Activated CD4-positive, alpha-beta memory T cell treated with anti-CD3 and anti-CD28 coated beads, Interleukin-2, amount 10 ng/mL, durations not matched to agents 7 days and 5 days (primary cell): ENCODE measurements around the gene SRCAP. TPM values are rescaled to one million over a fixed set of nuclear protein-coding genes. Genes with fewer than 3 reads are reported as not detected.
A peak's percentile ranks its signal among the peaks of the same experiment; 100 is the strongest.

Experiments used
- CTCF ChIA-PET: fragments of 350-600 bp; sonication (Branson Sonifier 250); formaldehyde crosslinking; loops from one replicate; lab custom pipeline; 2021; ENCODE audit warnings: antibody characterized with exemption, inconsistent platforms; lab: Charles Lee
- POLR2A ChIA-PET: fragments of 350-600 bp; sonication (Branson Sonifier 250); formaldehyde crosslinking; loops from one replicate; lab custom pipeline; 2021; ENCODE audit warnings: antibody characterized with exemption; lab: Charles Lee
- DNase-seq: peaks from one replicate; pipeline ENCODE4 v3.0.0-alpha.2; 2020
- H3K27ac Mint-ChIP-seq: one replicate; pipeline ENCODE4 v1.8.0; 2021; ENCODE audit warnings: mild to moderate bottlenecking, mixed read lengths
- H3K27me3 Mint-ChIP-seq: one replicate; pipeline ENCODE4 v1.8.0; 2021; ENCODE audit warnings: mixed read lengths
- H3K36me3 Mint-ChIP-seq: one replicate; pipeline ENCODE4 v1.8.0; 2021; ENCODE audit warnings: low read depth, mixed read lengths
- H3K4me1 Mint-ChIP-seq: one replicate; pipeline ENCODE4 v1.8.0; 2021; ENCODE audit warnings: mixed read lengths
- H3K4me3 Mint-ChIP-seq: one replicate; pipeline ENCODE4 v1.8.0; 2021; ENCODE audit warnings: mild to moderate bottlenecking, mixed read lengths
- H3K9me3 Mint-ChIP-seq: one replicate; pipeline ENCODE4 v1.8.0; 2021; ENCODE audit warnings: mixed read lengths
- total RNA-seq, 2 experiments: library from RNA; stranded (reverse); gene quantifications; one replicate each; pipeline ENCODE4 v1.2.3, GENCODE V29; 2021

Gene SRCAP
- 10 to 100 TPM; 63.2 to 65.0 TPM for total RNA-seq

DNA sequence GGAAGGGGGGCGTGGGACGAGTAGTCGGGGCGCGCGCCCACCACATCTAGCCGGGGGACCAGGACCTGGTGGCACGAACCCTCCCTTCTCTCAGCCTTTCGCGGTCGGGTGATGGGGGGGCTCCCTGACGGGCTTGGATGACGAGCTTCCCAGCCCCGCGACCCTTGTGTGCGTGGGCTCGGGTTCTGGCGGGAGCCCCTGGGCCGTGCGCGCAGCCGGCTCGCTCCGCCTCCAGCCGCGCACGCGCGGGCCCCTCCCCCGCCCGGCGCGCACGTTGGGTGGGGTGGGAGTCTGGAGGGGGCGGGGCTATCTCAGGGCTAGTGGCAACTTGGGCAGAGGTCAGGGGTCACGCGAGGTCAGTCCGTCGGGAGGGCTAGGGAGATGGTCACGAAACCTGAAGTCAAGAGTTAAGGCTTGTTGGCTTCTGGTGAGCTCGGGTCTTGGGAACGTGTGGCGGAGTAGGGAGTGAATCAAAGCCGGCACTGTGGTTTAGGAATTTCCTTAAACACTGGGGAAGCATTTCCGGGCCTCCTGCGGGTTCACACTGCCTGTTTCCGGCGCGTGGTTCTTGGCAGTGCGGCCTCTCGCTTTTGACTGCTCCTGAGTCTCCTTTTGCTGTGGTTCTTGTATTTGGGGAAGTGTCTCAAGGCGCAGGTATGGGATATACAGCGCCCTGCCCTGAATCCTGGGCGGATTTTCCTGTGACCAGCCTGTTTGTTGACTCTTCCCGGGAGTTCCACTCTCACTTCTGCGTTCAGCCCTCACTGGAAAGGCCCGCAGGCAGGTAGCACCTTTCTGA is at the start of gene SRCAP:
Gene SRCAP, plus strand, starts transcription at position 356 of the 799 bp plus-strand sequence. CDS start 1,654 bp downstream, outside the sequence.
- DNase-seq: peak; percentile 91
- Mint-ChIP-seq H3K27me3 (no peaks in the 10 kb centered on the region), H3K4me3 (peak within 1 kb of the TSS; percentile 98), H3K4me1 (peaks cover 41% of the 10 kb centered on the region), H3K36me3 (peaks cover 33% of the 10 kb centered on the region), H3K9me3 (no peaks in the 10 kb centered on the region), H3K27ac (peak within 1 kb of the TSS; percentile 96)
- ChIA-PET POLR2A (interaction anchor here (0.6 to 5.0 kb wide), 16 partner anchors 10 to 198 kb away, joined by 3 to 68 read pairs (median 4); partner anchors contain the start of genes FBRS, PHKG2, PRR14 and ZNF688), CTCF (interaction anchor here (0.6 kb wide), 1 partner anchor 276 kb away, joined by 4 read pairs; no protein-coding TSS in a partner anchor)

- H3K9me3 Mint-ChIP-seq: no peaks in the 10 kb centered on the region
- peaks cover 26% of the 10 kb centered on the region for H3K4me1 Mint-ChIP-seq
- DNase-seq: peak; percentile 46
- peak overlapping the region; percentile 95 for H3K27ac Mint-ChIP-seq
- POLR2A ChIA-PET: interaction anchor here (0.6 to 3.8 kb wide), 23 partner anchors 10 to 272 kb away, joined by 3 to 49 read pairs (median 5); partner anchors contain the start of genes DCTPP1, FBRS, ITGAL and PHKG2
- peak overlapping the region; percentile 96 for H3K4me3 Mint-ChIP-seq
- peaks cover 3% of the 10 kb centered on the region for H3K27me3 Mint-ChIP-seq
- H3K36me3 Mint-ChIP-seq: peaks cover 23% of the 10 kb centered on the region
- CTCF ChIA-PET: interaction anchor here (0.6 to 3.9 kb wide), 17 partner anchors 9 to 558 kb away, joined by 3 to 34 read pairs (median 5); partner anchors contain the start of genes DCTPP1, FBRS, TBX6 and ZNF689
These were observed 49.1 kb upstream of the SRCAP start for GRCh38 chr16:30649725-30650368.

DNA sequence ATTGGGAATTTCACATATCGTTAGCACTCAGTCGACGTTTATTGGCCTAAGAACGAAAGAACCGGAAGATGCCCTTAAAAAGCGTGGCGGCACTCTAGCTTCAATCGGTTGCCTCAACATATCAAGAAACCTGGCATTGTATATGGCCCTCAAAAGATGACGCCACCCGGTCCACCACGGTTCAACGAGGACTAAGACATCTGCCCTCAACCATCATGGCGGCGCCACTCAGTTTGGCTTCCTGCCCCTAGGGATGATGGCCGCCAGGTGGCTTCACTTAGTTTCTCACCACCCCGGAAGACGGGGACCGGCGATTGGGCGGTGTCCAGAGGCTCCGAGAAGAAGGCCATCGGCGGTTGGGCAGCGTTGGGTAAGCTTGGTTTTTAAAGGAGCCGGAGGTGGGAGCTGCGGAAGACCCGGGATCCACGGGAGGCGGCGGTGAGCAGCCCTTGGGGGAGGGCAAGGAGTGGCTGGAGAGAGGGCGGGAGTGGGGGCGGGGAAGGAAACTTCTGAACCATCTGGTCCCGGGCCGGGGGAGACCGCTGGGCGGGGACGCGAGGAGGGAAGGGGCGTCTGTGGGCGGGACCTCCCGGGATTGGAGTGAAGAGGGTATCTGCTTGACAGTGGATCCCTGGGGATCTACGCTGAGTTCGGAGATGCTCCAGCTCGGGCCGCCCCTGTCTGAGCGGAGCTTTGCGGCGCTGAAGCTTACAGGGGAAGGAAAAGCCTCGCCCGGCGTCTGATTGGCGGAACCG is 48.4 kb upstream of the SRCAP start, which contains the start of gene PRR14:
Gene PRR14, plus strand, starts transcription at position 592 of the 755 bp plus-strand sequence. CDS start 686 bp downstream, outside the sequence.
- H3K9me3 Mint-ChIP-seq: no peaks in the 10 kb centered on the region
- H3K4me3 Mint-ChIP-seq: peak within 1 kb of the TSS; percentile 96
- DNase-seq: peak; percentile 99
- peaks cover 30% of the 10 kb centered on the region for H3K36me3 Mint-ChIP-seq
- peaks cover 3% of the 10 kb centered on the region for H3K27me3 Mint-ChIP-seq
- CTCF ChIA-PET: interaction anchor here (0.6 to 3.9 kb wide), 19 partner anchors 8 to 559 kb away, joined by 3 to 34 read pairs (median 4); partner anchors contain the start of genes DCTPP1, FBRS, TBX6 and ZNF689
- peaks cover 30% of the 10 kb centered on the region for H3K4me1 Mint-ChIP-seq
- peak within 1 kb of the TSS; percentile 95 for H3K27ac Mint-ChIP-seq
- POLR2A ChIA-PET: interaction anchor here (0.6 to 3.8 kb wide), 25 partner anchors 10 to 273 kb away, joined by 3 to 49 read pairs (median 5); partner anchors contain the start of genes DCTPP1, FBRS, ITGAL and PHKG2

DNA sequence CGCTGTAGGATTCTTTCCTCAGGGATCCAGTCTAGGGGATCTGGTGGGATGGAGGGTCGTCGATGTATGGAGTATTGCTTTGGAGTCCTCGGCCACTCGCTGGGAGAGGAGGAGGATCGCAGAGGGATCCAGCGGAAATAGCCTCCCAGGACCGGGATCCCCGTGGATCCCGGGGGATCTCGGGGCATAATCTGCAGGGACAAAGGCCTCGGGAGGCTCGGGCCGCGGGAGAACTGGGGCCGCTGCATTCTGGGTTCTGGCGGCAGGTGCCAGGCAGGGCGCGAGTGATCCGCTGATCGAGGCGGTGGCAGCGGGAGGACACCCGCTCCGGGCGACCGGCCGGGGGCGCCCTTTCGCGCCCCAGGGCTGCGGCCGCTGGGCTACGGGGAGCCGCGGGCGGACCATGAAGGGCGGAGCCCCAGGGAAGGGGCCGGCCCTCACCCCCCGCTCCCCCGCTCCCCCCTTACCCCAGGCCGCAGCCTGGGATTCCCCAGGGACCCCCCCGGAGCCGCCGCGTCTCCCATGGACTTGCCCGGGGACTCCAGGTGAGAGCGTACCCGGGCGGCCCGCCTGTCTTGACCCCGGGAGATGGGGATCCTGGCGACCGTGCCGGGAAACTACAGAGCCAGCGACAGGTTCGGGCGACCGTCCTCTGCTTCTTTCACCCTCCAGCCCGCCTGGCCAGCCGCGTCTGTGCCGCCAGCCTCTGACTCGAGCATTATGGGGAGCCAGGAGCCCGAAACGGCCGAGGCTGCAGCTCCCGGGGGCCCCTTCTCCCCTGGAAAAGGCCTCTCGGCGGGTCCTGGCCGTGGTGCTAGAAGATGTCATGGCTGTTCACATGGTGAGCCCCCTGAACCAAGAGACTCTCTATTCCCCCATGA is 47.6 kb upstream of the SRCAP start:
- Mint-ChIP-seq H3K4me3 (peak overlapping the region; percentile 96), H3K4me1 (peaks cover 36% of the 10 kb centered on the region), H3K9me3 (no peaks in the 10 kb centered on the region), H3K27ac (peak overlapping the region; percentile 95), H3K27me3 (no peaks in the 10 kb centered on the region), H3K36me3 (peaks cover 39% of the 10 kb centered on the region)
- DNase-seq: peak; percentile 85
- ChIA-PET CTCF (interaction anchor here (0.6 to 3.9 kb wide), 11 partner anchors 7 to 291 kb away, joined by 3 to 34 read pairs (median 5); partner anchors contain the start of genes DCTPP1 and FBRS), POLR2A (interaction anchor here (0.6 to 3.8 kb wide), 21 partner anchors 9 to 269 kb away, joined by 3 to 49 read pairs (median 5); partner anchors contain the start of genes DCTPP1, FBRS, PHKG2 and SEPTIN1)

GRCh38 chr16:30652005-30652296 is 47.0 kb upstream of the SRCAP start:
- Mint-ChIP-seq H3K4me1 (peaks cover 41% of the 10 kb centered on the region), H3K36me3 (peaks cover 42% of the 10 kb centered on the region), H3K27me3 (no peaks in the 10 kb centered on the region), H3K9me3 (no peaks in the 10 kb centered on the region), H3K4me3 (peak overlapping the region; percentile 88), H3K27ac (peak overlapping the region; percentile 75)
- no peak for DNase-seq
- ChIA-PET CTCF (interaction anchor here (0.6 to 3.9 kb wide), 2 partner anchors 42 to 290 kb away, joined by 3 to 34 read pairs; no protein-coding TSS in a partner anchor), POLR2A (interaction anchor here (3.3 to 3.8 kb wide), 2 partner anchors 17 to 45 kb away, joined by 11 to 24 read pairs; no protein-coding TSS in a partner anchor)

- Mint-ChIP-seq H3K27me3 (no peaks in the 10 kb centered on the region), H3K27ac (peak overlapping the region; percentile 16), H3K36me3 (peaks cover 42% of the 10 kb centered on the region), H3K4me3 (peak overlapping the region; percentile 88), H3K9me3 (no peaks in the 10 kb centered on the region), H3K4me1 (peaks cover 48% of the 10 kb centered on the region)
- ChIA-PET POLR2A (no interaction called here), CTCF (interaction anchor here (3.9 kb wide), 1 partner anchor 42 kb away, joined by 34 read pairs; no protein-coding TSS in a partner anchor)
- no peak for DNase-seq
These were observed 46.3 kb upstream of the SRCAP start for GRCh38 chr16:30652718-30653117.

DNA sequence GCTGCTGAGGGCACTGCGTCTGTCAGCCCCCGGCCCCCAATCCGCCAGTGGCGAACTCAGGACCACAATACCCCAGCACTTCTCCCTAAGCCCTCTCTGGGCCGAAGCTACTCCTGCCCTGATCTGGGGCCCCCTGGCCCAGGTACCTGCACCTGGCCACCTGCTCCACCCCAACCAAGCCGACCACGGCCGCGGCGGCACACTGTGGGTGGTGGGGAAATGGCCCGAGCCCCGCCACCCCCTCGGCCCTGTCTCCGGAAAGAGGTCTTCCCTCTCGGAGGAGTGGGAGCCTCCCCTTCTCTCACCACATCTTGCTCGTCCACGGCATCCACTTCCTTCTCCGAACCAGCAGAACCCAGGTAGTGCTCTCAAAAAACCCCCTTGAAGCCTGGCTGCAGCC is 44.1 kb upstream of the SRCAP start:
- POLR2A ChIA-PET: interaction anchor here (1.2 to 1.3 kb wide), 2 partner anchors 39 to 84 kb away, joined by 3 read pairs; partner anchors contain the start of gene ZNF688
- DNase-seq: no peak
- Mint-ChIP-seq H3K36me3 (peaks cover 46% of the 10 kb centered on the region), H3K9me3 (no peaks in the 10 kb centered on the region), H3K27me3 (no peaks in the 10 kb centered on the region), H3K4me3 (no peak overlapping the region), H3K27ac (no peak overlapping the region), H3K4me1 (peaks cover 43% of the 10 kb centered on the region)
- CTCF ChIA-PET: interaction anchor here (0.6 to 1.4 kb wide), 2 partner anchors 39 to 61 kb away, joined by 3 to 5 read pairs; no protein-coding TSS in a partner anchor

DNA sequence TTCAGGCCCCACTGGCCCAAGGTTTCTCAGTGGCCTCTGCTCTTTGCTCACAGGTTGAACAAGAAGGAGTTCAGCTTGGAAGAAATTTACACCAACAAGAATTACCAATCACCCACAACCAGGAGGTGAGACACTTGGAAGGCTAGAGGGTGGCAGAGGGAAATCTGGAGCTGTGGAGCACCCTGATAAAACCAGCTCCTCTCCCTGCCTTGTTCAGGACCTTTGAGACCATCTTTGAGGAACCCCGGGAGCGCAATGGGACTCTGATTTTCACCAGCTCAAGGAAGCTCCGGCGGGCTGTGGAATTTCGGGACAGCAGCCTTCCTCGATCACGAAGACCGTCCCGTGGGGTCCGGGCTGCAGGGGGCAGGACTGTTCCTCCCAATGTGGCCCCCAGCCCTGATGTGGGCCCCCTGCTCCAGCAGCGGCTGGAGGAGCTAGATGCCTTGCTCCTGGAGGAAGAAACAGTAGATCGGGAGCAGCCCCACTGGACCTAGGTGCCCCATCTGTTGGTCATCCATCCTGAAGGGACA is 43.1 kb upstream of the SRCAP start:
- ChIA-PET CTCF (interaction anchor here (0.9 to 1.4 kb wide), 2 partner anchors 38 to 182 kb away, joined by 3 to 5 read pairs; no protein-coding TSS in a partner anchor), POLR2A (interaction anchor here (1.3 kb wide), 1 partner anchor 38 kb away, joined by 3 read pairs; no protein-coding TSS in a partner anchor)
- H3K27ac Mint-ChIP-seq: no peak overlapping the region
- no peaks in the 10 kb centered on the region for H3K9me3 Mint-ChIP-seq
- H3K4me1 Mint-ChIP-seq: peaks cover 43% of the 10 kb centered on the region
- peaks cover 52% of the 10 kb centered on the region for H3K36me3 Mint-ChIP-seq
- no peak for DNase-seq
- no peak overlapping the region for H3K4me3 Mint-ChIP-seq
- H3K27me3 Mint-ChIP-seq: no peaks in the 10 kb centered on the region

DNA sequence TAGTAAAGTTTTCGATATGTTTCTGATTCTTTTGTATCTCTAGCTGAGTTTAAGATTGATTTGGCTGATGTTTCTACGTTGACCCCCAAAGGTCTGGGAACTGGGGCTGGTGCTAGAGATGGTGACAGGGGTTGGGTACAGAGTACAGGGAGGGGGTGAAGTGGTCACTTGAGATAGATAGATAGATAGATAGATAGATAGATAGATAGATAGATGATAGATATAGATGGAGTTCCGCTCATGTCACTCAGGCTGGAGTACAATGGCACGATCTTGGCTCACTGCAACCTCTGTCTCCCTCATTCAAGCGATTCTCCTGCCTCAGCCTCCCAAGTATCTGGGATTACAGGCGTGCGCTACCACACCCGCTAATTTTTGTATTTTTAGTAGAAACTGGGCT is 42.6 kb upstream of the SRCAP start:
- Mint-ChIP-seq H3K4me1 (peaks cover 46% of the 10 kb centered on the region), H3K4me3 (peak overlapping the region; percentile 19), H3K36me3 (peaks cover 56% of the 10 kb centered on the region), H3K27me3 (no peaks in the 10 kb centered on the region), H3K9me3 (no peaks in the 10 kb centered on the region), H3K27ac (peak overlapping the region; percentile 40)
- ChIA-PET CTCF (interaction anchor here (0.9 to 1.4 kb wide), 3 partner anchors 37 to 182 kb away, joined by 3 to 5 read pairs (median 3); no protein-coding TSS in a partner anchor), POLR2A (interaction anchor here (1.3 kb wide), 1 partner anchor 38 kb away, joined by 3 read pairs; no protein-coding TSS in a partner anchor)
- no peak for DNase-seq

DNA sequence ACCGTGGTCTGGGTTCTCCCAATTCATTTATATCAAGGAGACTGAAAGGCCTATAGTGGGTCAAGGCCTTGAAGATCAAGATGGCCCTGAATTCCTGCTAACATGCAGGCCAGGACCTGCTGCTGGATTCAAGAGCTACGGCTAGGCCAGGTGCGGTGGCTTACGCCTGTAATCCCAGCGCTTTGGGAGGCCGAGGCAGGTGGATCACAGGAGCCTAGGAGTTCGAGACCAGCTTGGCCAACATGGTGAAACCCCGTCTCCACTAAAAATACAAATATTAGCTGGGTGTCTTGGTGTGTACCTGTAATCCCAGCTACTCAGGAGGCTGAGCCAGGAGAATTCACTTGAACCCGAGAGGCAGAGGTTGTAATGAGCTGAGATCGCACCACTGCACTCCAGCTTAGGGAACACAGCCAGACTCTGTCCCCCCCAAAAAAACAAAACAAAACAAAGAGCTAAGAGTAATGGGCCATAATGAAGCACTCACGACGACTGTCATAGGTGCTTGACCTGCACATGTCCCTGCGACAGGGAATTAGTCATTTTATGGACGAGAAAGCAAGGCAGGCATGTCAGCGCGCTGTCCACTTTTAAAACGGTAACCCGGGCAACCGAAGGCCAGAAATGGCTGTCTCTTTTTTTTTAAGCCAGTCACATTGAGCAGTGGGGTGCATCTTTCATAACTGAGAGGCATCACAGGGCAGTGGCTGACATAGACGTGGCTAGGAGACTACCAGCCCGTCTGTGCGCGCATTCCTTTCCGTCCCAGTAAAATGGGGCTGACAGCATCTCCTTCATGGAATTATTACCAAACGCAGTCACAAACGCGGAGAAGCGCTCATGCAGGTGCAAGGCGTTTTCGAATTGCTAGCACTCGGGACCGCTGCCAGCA is 41.8 kb upstream of the SRCAP start:
- Mint-ChIP-seq H3K9me3 (no peaks in the 10 kb centered on the region), H3K27ac (peak overlapping the region; percentile 73), H3K36me3 (peaks cover 58% of the 10 kb centered on the region), H3K4me3 (peak overlapping the region; percentile 63), H3K27me3 (no peaks in the 10 kb centered on the region), H3K4me1 (peaks cover 48% of the 10 kb centered on the region)
- DNase-seq: no peak
- ChIA-PET CTCF (interaction anchor here (0.9 to 1.0 kb wide), 3 partner anchors 37 to 183 kb away, joined by 3 to 4 read pairs (median 3); no protein-coding TSS in a partner anchor), POLR2A (interaction anchor here (0.7 to 3.4 kb wide), 2 partner anchors 122 to 227 kb away, joined by 3 to 17 read pairs; partner anchors contain the start of genes DCTPP1 and ZNF747)
